Measurements from ENCODE around the gene TMEM150A.

Gene TMEM150A

DNA sequence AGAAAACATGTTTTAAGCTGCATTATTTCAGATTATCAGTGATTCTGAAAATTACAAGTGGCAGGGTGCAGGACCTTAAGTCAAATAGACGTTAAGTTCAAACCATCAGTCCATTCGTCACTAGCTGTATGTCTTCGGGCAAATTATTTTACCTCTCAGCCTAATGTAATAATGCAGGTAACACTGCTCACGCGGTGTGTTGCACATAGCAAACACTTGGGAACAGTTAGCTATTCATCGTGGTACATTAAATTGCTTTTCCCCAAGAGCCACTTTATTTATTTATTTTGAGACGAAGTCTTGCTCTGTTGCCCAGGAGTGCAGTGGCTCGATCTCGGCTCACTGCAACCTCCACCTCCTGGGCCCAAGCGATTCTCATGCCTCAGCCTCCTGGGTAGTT lies 53.4 kb downstream of the TMEM150A start:
- TF ChIP-seq TAF1 (IDR thresholded peaks at IDR 0.05; ENCODE audit: borderline replicate concordance, insufficient read depth, low read length) (no peak), SIN3A (IDR thresholded peaks at IDR 0.05; ENCODE audit: borderline replicate concordance, insufficient read depth, low read length) (no peak), FOXP2 (optimal IDR thresholded peaks at IDR 0.05; ENCODE audit: borderline replicate concordance, extremely low read depth, extremely low read length, insufficient read depth) (no peak), POLR2AphosphoS5 (IDR thresholded peaks at IDR 0.05; ENCODE audit: low read depth, low read length) (no peak)
- TF ChIP-seq, protein P1, sequence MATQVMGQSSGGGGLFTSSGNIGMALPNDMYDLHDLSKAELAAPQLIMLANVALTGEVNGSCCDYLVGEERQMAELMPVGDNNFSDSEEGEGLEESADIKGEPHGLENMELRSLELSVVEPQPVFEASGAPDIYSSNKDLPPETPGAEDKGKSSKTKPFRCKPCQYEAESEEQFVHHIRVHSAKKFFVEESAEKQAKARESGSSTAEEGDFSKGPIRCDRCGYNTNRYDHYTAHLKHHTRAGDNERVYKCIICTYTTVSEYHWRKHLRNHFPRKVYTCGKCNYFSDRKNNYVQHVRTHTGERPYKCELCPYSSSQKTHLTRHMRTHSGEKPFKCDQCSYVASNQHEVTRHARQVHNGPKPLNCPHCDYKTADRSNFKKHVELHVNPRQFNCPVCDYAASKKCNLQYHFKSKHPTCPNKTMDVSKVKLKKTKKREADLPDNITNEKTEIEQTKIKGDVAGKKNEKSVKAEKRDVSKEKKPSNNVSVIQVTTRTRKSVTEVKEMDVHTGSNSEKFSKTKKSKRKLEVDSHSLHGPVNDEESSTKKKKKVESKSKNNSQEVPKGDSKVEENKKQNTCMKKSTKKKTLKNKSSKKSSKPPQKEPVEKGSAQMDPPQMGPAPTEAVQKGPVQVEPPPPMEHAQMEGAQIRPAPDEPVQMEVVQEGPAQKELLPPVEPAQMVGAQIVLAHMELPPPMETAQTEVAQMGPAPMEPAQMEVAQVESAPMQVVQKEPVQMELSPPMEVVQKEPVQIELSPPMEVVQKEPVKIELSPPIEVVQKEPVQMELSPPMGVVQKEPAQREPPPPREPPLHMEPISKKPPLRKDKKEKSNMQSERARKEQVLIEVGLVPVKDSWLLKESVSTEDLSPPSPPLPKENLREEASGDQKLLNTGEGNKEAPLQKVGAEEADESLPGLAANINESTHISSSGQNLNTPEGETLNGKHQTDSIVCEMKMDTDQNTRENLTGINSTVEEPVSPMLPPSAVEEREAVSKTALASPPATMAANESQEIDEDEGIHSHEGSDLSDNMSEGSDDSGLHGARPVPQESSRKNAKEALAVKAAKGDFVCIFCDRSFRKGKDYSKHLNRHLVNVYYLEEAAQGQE (IDR thresholded peaks at IDR 0.05; ENCODE audit: insufficient read depth in 1 of 2, low read depth in 2 of 2, low read length in 2 of 2): no peak

DNA sequence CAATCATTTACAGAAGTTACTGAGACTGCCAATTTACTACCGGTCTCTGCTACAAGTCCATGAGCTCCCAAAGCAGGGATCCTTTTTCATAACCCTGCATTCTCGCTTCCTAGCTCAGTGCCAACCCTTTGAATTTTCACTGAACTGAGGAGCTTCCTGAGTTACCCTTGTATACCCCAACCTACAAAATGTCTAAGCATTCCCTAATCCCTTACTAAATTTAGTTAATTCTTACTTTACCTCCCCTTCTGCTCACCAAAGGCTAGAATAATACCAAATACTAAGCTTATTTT lies 53.9 kb downstream of the TMEM150A start:
- TF ChIP-seq, protein P1 (IDR thresholded peaks at IDR 0.05; ENCODE audit: insufficient read depth in 1 of 2, low read depth in 2 of 2, low read length in 2 of 2): no peak
- TF ChIP-seq POLR2AphosphoS5 (IDR thresholded peaks at IDR 0.05; ENCODE audit: low read depth, low read length) (no peak), FOXP2 (optimal IDR thresholded peaks at IDR 0.05; ENCODE audit: borderline replicate concordance, extremely low read depth, extremely low read length, insufficient read depth) (no peak), SIN3A (IDR thresholded peaks at IDR 0.05; ENCODE audit: borderline replicate concordance, insufficient read depth, low read length) (no peak), TAF1 (IDR thresholded peaks at IDR 0.05; ENCODE audit: borderline replicate concordance, insufficient read depth, low read length) (no peak)
